GM20000 (cell line): Measurements from ENCODE around the gene ZNF547.
"Not testable (repeated sequence)": the region's sequence is repeated elsewhere in the genome, so short reads cannot be mapped to it uniquely, and the experiment has no call there.

Source experiments
- DNase-seq: peaks from one replicate; pipeline ENCODE4 v3.0.0; 2012; ENCODE audit warnings: low spot score
- CTCF ChIP-seq: IDR thresholded peaks from 2 replicates; pipeline ENCODE4 v1.5.1; 2012; ENCODE audit warnings: mild to moderate bottlenecking, control low read depth; ENCODE audit errors: extremely low read depth, missing control alignments

The ZNF547 gene

GRCh38 chr19:57351867-57352266, 11.5 kb upstream of the ZNF547 start:
- TF ChIP-seq CTCF: peak; percentile 3
- no peak for DNase-seq

GRCh38 chr19:57355916-57356315, 7.4 kb upstream of the ZNF547 start:
- no peak for TF ChIP-seq CTCF
- DNase-seq: no peak

GRCh38 chr19:57357406-57357805, 5.9 kb upstream of the ZNF547 start:
- no peak for TF ChIP-seq CTCF
- no peak for DNase-seq

- DNase-seq: no peak
- no peak for TF ChIP-seq CTCF
Observed at GRCh38 chr19:57359300-57359699, 4.1 kb upstream of the ZNF547 start.

GRCh38 chr19:57362419-57362818, 932 bp upstream of the ZNF547 start:
- no peak for DNase-seq
- no peak for TF ChIP-seq CTCF

- TF ChIP-seq CTCF: no peak
- peak; percentile 5 for DNase-seq
Observed at GRCh38 chr19:57363688-57364181, 384 bp downstream of the ZNF547 start.

GRCh38 chr19:57366776-57367175, 3.4 kb downstream of the ZNF547 start:
- no peak for DNase-seq
- no peak for TF ChIP-seq CTCF

- no peak for DNase-seq
- TF ChIP-seq CTCF: no peak
Observed at GRCh38 chr19:57374179-57374578, 10.8 kb downstream of the ZNF547 start.

GRCh38 chr19:57374647-57375046, 11.3 kb downstream of the ZNF547 start:
- not testable (repeated sequence) for DNase-seq
